Measurements from ENCODE around the gene MPZ.
A peak's percentile ranks its signal among the peaks of the same experiment; 100 is the strongest.
"Not testable (repeated sequence)": the region's sequence is repeated elsewhere in the genome, so short reads cannot be mapped to it uniquely, and the experiment has no call there.

Gene MPZ

GRCh38 chr1:161309868-161310267, at the start of gene MPZ:
MPZ (minus strand) TSS chr1:161309968; CDS start chr1:161309905, 63 bp downstream.
- no peak for DNase-seq (ENCODE audit: low spot score)

- DNase-seq (ENCODE audit: low spot score) = no peak
These were observed 49.5 kb upstream of the MPZ start for GRCh38 chr1:161359291-161359690.

GRCh38 chr1:161357073-161357472, 47.3 kb upstream of the MPZ start:
- no peak for DNase-seq (ENCODE audit: low spot score)

DNA sequence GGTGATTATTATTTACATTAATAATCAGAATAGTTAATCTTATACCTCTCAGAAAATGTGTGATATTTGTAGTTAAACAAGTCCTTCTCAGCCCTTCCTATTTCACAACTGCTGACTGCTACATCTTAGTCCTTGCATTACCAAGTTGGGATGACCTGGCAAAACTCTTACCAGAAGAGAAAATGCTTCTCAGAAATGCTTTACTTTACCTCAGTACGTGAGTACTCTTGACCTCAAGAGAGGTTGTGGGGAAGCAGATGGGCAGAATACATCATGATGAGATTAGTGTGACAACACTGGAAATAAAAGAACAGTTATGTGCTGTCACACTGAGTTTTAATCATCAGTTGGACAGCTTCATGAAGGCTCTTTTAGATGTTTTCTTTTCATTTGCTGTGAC, 41.7 kb upstream of the MPZ start:
- DNase-seq (ENCODE audit: low spot score) = no peak

DNA sequence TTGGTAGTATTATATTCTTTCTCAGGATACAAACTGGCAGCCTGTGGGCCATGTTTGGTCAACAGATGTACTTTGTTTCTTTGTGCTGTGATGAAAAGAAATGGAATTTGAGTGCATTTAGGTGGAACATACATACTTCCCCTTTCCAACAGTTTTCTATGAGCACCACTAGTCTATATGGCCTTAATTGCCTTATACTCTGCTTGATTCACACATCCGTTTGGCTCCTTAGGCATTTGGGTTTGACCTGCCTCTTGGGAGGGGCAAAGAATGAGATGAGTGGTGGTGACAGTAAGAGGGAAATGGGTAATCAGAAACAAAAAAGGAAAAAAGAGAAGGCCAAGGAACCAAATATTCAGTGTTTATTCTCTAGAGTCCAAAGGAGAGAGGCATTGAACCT, 40.9 kb upstream of the MPZ start:
- no peak for DNase-seq (ENCODE audit: low spot score)

GRCh38 chr1:161342821-161343220, 33.1 kb upstream of the MPZ start:
- no peak for DNase-seq (ENCODE audit: low spot score)

- no peak for DNase-seq (ENCODE audit: low spot score)
These were observed 32.4 kb upstream of the MPZ start for GRCh38 chr1:161342177-161342576.

DNA sequence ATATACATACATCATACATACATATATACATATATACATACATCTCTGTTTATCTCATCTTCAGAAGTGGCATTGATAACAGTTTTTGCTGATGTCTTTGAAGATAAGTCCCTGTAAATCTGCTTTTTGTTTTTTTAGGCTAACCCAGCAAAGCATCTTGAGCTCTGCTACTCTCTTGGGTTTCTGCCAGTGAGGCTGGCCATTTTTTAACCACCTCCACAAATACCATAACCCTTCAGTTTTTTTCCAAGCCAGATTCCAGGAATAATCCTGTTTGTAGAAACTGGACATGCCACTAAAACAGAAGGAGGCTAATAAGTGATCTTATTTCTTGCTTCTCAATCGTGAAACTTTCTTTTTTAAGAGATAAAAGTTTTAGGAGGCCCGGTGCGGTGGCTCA, 26.0 kb upstream of the MPZ start:
- DNase-seq (ENCODE audit: low spot score) = no peak

DNA sequence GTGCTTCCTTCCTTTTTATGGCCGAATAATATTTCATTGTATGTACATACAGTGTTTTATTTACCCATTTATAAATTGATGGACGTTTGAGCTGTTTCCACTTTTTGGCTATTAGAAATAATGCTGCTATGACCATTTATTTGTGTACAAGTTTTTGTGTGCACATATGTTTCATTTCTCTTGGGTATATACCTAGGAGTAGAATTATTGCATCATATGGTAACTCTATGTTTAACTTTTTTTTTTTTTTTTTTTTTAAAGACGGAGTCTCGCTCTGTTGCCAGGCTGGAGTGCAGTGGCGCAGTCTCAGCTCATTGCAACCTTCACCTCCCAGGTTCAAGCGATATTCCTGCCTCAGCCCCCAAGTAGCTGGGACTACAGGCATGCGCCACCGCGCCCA, 23.4 kb upstream of the MPZ start:
- no peak for DNase-seq (ENCODE audit: low spot score)

GRCh38 chr1:161330346-161330745, 20.6 kb upstream of the MPZ start:
- no peak for DNase-seq (ENCODE audit: low spot score)

- DNase-seq (ENCODE audit: low spot score) = no peak
These were observed 14.3 kb upstream of the MPZ start for GRCh38 chr1:161324020-161324419.

DNA sequence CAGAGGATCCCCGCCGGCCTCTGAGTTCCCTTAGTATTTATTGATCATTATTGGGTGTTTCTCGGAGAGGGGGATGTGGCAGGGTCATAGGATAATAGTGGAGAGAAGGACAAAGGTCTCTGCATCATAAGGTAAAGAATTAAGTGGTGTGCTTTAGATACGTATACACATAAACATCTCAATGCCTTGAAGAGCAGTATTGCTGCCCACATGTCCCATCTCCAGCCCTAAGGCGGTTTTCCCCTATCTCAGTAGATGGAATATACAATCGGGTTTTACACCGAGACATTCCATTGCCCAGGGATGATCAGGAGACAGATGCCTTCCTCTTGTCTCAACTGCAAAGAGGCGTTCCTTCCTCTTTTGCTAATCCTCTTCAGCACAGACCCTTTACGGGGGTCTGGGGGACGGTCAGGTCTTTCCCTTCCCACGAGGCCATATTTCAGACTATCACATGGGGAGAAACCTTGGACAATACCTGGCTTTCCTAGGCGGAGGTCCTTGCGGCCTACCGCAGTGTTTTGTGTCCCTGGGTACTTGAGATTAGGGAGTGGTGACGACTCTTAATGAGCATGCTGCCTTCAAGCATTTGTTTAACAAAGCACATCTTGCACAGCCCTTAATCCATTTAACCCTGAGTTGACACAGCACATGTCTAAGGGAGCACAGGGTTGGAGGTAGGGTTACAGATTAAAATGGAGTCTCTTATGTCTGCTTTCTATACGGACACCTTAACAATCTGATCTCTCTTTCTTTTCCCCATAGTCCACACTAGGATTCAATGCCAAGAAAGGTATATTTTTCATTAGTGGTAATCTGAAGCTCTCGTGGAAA, 6.3 kb upstream of the MPZ start:
- not testable (repeated sequence) for DNase-seq (ENCODE audit: low spot score)

DNA sequence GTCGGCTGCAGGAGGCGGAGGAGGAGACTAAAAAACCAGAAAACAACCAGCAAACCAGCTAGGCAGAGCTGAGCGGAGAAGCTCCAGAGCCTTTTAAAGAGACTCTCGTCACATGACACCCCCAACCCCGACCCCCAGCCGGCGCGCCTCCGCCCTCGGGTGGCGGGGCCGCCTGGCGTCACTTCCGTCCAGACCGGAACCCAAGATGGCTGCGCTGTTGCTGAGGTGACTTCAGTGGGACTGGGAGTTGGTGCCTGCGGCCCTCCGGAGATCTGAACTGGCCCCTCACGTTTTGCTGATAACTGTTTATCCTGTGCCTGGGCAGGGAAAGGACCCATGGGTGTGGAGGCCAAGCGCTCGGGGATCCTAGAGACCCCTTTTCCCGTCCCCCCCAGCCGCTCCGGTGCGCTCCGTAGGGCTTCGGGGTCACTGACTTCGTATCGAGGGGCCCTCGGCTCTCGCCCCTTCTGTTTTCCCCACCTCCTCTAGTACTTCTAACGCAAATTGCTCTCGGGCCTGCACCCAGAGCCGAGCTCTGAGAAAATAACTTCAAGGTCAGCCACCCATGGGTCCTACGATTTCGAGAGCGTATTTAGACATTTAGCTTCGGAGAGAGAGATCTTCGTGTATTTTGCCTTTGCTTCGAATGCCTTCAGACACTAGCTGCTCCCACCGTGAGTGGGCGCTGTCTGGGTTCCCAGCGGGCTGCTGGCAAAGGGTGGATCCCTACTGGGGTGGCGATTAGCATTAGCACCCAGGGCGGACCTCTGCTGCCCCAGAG, 4.6 kb upstream of the MPZ start, which contains the start of gene SDHC:
Gene SDHC (plus strand): TSS at position 181 of the 781 bp plus-strand sequence. CDS start 25 bp downstream, at position 206.
- peak; percentile 88 for DNase-seq (ENCODE audit: low spot score)

GRCh38 chr1:161313554-161314200, 3.9 kb upstream of the MPZ start:
- DNase-seq (ENCODE audit: low spot score) = no peak

- no peak for DNase-seq (ENCODE audit: low spot score)
These were observed 1.9 kb upstream of the MPZ start for GRCh38 chr1:161311595-161312181.

GRCh38 chr1:161307892-161308638, 1.7 kb downstream of the MPZ start:
- DNase-seq (ENCODE audit: low spot score) = no peak

GRCh38 chr1:161307230-161307768, 2.5 kb downstream of the MPZ start:
- no peak for DNase-seq (ENCODE audit: low spot score)

GRCh38 chr1:161305867-161306519, 3.8 kb downstream of the MPZ start:
- DNase-seq (ENCODE audit: low spot score) = peak; percentile 37

- no peak for DNase-seq (ENCODE audit: low spot score)
These were observed 4.6 kb downstream of the MPZ start for GRCh38 chr1:161304927-161305866.

- DNase-seq (ENCODE audit: low spot score) = no peak
These were observed 9.3 kb downstream of the MPZ start for GRCh38 chr1:161300478-161300877.

Data from hematopoietic multipotent progenitor cell treated with erythropoietin and hydrocortisone succinate and interleukin-3 and kit ligand, for 17 days (in vitro differentiated cells).